ENCODE measurements around the gene AP3D1.
"Not testable (repeated sequence)": the region's sequence is repeated elsewhere in the genome, so short reads cannot be mapped to it uniquely, and the experiment has no call there.

The AP3D1 gene

DNA sequence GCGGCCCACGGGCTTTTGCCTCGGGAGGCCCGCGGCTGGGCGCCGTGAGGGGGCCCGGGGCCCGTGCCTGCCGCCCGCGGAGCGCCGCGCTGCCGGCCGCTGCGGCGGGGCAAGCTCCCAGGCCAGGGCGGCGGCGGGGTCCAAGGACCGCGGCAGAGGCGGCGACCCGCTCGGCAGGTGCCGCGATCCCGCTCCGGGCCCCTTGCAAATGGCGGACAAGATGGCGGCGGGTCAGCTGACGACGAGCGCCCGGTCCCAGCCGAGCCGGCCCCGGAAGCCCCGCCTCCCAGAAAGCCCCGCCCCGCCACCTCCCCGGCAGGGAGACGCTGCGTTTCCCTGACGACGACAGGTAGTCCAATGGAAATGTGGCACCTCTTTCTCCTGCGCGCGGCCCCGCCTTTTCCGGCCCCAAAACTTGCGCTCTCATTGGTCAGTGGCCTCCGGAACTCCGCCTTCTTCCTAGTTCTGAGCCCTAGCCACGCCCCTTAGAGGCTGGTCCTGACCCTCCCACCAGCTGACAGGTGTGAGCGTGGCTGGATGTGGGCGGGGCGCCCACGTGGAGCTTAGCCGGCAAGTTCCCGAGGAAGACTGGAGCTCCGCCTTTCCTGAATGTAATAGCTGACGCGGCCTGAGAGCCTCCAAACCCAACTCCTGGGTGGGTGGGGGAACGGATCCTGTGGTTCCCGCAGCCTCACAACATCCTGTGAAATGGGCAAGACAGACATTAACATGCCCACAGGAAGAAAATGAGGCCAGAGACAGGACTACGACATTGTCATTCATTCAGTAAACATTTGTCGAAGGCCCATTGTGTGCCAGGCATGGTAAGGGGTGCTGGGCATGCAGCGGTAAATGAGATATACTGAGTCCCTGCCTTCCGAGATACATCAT lies at the start of gene AP3D1:
Gene AP3D1, minus strand, starts transcription at position 228 of the 891 bp plus-strand sequence. CDS start 232 bp downstream, outside the sequence.
- in situ Hi-C loops (cut with MboI; ENCODE audit: low sequenced_read_pairs, unreplicated experiment), result loop anchor here (25.0 kb wide), 1 partner anchor 461 kb away; no protein-coding TSS in a partner anchor
- TF ChIP-seq, protein P1, sequence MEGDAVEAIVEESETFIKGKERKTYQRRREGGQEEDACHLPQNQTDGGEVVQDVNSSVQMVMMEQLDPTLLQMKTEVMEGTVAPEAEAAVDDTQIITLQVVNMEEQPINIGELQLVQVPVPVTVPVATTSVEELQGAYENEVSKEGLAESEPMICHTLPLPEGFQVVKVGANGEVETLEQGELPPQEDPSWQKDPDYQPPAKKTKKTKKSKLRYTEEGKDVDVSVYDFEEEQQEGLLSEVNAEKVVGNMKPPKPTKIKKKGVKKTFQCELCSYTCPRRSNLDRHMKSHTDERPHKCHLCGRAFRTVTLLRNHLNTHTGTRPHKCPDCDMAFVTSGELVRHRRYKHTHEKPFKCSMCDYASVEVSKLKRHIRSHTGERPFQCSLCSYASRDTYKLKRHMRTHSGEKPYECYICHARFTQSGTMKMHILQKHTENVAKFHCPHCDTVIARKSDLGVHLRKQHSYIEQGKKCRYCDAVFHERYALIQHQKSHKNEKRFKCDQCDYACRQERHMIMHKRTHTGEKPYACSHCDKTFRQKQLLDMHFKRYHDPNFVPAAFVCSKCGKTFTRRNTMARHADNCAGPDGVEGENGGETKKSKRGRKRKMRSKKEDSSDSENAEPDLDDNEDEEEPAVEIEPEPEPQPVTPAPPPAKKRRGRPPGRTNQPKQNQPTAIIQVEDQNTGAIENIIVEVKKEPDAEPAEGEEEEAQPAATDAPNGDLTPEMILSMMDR (IDR thresholded peaks at IDR 0.05; ENCODE audit: borderline replicate concordance, control extremely low read depth, extremely low read depth, insufficient read depth, missing control alignments), result no peak
- DNase-seq (ENCODE audit: low spot score), result peak; percentile 100

DNA sequence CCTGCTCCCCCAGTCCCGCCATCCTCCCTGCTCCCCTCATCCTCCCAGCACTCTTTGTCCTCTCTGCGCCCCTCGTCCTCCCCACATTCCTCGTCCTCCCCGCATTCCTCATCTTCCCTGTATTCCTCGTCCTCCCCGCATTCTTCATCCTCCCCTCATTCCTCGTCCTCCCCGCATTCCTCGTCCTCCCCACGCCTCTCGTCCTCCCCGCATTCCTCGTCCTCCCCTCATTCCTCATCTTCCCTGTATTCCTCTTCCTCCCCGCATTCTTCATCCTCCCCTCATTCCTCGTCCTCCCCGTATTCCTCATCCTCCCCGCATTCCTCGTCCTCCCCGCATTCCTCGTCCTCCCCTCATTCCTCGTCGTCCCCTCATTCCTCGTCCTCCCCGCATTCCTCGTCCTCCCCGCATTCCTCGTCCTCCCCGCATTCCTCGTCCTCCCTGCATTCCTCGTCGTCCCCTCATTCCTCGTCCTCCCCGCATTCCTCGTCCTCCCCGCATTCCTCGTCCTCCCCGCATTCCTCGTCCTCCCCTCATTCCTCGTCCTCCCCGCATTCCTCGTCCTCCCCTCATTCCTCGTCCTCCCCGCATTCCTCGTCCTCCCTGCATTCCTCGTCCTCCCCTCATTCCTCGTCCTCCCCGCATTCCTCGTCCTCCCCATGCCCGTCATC lies 49.4 kb upstream of the AP3D1 start:
- DNase-seq (ENCODE audit: low spot score); in situ Hi-C loops (cut with MboI; ENCODE audit: low sequenced_read_pairs, unreplicated experiment): not testable (repeated sequence)

DNA sequence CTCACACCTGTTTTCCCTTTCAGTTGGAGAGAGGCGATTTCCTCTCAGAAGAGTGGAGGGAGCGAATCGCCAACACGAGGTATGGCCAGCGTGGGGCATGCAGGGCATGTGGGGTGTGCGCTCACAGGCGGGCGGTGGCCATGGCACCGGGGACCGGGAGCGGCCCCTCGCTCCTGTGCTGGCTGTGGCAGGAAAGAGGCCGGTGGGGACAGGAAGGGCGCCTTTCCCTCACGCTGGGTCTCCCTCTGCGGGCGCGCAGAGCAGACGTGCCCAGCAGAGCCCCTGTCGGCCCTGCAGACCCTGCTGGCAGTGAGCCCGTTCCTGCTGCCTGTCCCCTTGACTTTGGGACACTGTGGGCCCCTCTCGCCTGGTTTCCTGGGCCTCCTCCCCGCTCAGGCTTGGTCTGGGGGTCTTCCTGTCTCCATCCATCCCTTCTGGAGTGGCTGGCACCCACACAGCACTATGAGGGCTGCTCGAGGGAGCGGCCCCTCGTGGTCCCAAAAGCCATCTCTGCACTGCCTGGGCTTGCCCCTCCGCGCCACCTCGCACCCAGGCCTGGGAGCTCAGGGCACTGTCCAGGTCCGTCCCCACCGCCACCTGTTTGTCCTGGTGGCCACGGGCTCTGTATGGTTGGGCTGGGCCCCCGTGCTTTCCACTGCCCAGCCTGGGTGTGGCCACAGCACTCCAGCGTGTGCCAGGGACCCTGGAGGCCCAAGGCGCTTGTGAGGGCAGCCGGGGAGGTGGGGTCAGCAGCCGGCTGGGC lies 48.7 kb upstream of the AP3D1 start:
- in situ Hi-C loops (cut with MboI; ENCODE audit: low sequenced_read_pairs, unreplicated experiment), result no loop called here
- TF ChIP-seq, protein P1 (IDR thresholded peaks at IDR 0.05; ENCODE audit: borderline replicate concordance, control extremely low read depth, extremely low read depth, insufficient read depth, missing control alignments), result no peak
- no peak for DNase-seq (ENCODE audit: low spot score)

DNA sequence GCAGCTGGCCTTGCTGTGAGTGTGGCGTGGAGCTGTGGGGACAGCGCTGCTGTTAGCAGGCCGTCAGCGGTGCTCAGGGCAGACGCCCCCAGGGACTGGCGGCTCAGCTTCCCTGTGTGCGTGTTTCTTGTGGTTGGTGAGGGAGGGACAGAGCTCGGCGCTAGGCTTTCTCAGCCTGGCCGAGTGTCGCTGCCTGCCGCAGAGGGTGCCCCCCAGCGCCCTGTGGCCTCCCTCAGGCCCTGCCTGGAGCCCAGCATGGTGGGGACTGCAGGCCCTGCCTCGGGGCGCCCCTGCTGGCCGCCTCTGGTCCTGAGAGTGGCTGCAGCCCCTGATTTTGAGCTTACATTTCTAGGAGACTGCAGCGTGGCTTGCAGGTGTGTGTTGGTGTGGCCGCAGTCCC lies 47.8 kb upstream of the AP3D1 start:
- TF ChIP-seq, protein P1 (IDR thresholded peaks at IDR 0.05; ENCODE audit: borderline replicate concordance, control extremely low read depth, extremely low read depth, insufficient read depth, missing control alignments), result no peak
- DNase-seq (ENCODE audit: low spot score), result peak; percentile 66
- in situ Hi-C loops (cut with MboI; ENCODE audit: low sequenced_read_pairs, unreplicated experiment), result no loop called here

- no peak for DNase-seq (ENCODE audit: low spot score)
- in situ Hi-C loops (cut with MboI; ENCODE audit: low sequenced_read_pairs, unreplicated experiment), result no loop called here
- TF ChIP-seq, protein P1 (IDR thresholded peaks at IDR 0.05; ENCODE audit: borderline replicate concordance, control extremely low read depth, extremely low read depth, insufficient read depth, missing control alignments), result no peak
These were observed 47.0 kb upstream of the AP3D1 start for GRCh38 chr19:2198317-2198716.

DNA sequence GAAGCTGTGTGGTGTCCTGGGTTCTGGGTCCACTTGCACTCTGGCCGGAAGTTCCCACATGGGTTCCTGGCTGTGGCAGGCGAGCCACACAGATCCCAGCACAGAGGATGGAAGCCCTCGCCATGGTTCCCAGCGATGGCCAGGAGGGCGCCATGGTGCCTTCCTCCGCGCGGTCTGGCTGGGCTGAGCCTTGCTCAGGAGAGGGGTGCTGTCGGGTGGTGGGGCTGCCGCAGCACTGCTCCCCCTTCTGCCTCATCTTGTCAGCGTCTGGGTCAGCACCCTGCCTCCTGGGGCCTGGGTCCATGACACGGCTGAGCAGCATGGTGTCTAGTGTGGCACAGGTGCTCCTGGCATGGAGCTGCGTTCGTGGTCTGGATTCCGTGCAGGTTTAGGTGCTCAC lies 45.9 kb upstream of the AP3D1 start:
- TF ChIP-seq, protein P1 (IDR thresholded peaks at IDR 0.05; ENCODE audit: borderline replicate concordance, control extremely low read depth, extremely low read depth, insufficient read depth, missing control alignments), result no peak

More for the DNA sequence above, 45.9 kb upstream of the AP3D1 start:
- no peak for DNase-seq (ENCODE audit: low spot score)
- in situ Hi-C loops (cut with MboI; ENCODE audit: low sequenced_read_pairs, unreplicated experiment), result no loop called here

Data from GM13976 (cell line).